ENCODE data around the gene PDE2A.

- TF ChIP-seq EZH2 (IDR thresholded peaks at IDR 0.05; ENCODE audit: borderline replicate concordance, low read depth, low read length, severe bottlenecking) (no peak), FOS (IDR thresholded peaks at IDR 0.05; ENCODE audit: borderline replicate concordance, insufficient read depth, low read length) (no peak), POLR2A (IDR thresholded peaks at IDR 0.05; ENCODE audit: low read depth, low read length) (no peak)
Observed at GRCh38 chr11:72686639-72687220, 12.5 kb upstream of the PDE2A start.

All from endothelial cell of umbilical vein (primary cell).